Astrocyte (in vitro differentiated cells and primary cell): ENCODE data around the gene CNN1.

Experiments used
- EZH2 ChIP-seq: IDR thresholded peaks from 2 replicates; pipeline ENCODE4 v1.6.1; 2012; ENCODE audit warnings: mild to moderate bottlenecking, low read length, inconsistent platforms; ENCODE audit not compliant: insufficient read depth
- TF ChIP-seq, protein P1 (sequence below): IDR thresholded peaks from 2 replicates; pipeline ENCODE4 v1.5.1; 2011; ENCODE audit warnings: low read depth, mild to moderate bottlenecking, inconsistent platforms, low read length, moderate library complexity; ENCODE audit not compliant: insufficient read depth

DNA sequence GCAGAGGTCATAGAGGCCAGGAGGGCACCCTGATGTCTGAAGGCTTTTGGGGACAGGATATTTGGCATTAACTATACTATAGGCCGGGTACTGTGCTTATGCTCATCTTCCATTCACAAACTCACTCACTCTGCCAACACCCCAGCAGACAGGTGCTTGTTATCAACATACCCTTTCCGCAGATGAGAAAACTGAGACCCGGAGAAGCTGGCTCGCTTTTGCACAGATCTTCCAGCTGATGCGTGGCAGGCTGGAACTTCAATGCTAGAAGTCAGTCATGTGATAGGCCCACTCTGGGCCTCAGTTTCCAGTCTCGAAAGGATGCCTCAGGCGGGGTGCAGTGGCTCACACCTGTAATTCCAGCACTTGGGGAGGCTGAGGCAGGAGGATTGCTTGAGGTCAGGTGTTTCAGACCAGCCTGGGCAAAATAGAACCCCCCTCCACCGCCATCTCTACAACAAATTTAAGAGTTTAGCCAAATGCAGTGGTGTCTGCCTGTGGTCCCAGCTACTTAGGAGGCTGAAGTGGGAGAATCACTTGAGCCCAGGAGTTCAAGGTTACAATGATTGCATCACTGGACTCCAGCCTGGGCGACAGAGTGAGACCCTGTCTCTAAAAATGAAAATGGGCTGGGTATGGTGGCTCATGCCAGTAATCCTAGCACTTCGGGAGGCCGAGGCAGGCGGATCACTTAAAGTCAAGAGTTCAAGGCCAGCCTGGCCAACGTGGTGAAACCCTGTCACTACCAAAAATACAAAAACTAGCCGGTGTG lies 9.5 kb downstream of the CNN1 start:
- TF ChIP-seq, protein P1, sequence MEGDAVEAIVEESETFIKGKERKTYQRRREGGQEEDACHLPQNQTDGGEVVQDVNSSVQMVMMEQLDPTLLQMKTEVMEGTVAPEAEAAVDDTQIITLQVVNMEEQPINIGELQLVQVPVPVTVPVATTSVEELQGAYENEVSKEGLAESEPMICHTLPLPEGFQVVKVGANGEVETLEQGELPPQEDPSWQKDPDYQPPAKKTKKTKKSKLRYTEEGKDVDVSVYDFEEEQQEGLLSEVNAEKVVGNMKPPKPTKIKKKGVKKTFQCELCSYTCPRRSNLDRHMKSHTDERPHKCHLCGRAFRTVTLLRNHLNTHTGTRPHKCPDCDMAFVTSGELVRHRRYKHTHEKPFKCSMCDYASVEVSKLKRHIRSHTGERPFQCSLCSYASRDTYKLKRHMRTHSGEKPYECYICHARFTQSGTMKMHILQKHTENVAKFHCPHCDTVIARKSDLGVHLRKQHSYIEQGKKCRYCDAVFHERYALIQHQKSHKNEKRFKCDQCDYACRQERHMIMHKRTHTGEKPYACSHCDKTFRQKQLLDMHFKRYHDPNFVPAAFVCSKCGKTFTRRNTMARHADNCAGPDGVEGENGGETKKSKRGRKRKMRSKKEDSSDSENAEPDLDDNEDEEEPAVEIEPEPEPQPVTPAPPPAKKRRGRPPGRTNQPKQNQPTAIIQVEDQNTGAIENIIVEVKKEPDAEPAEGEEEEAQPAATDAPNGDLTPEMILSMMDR = no peak
- no peak for TF ChIP-seq EZH2
